Left forelimb (tissue), 1 donor: Measurements from ENCODE around the gene DET1.
"Not testable (repeated sequence)": the region's sequence is repeated elsewhere in the genome, so short reads cannot be mapped to it uniquely, and the experiment has no call there.

Source experiments
- DNase-seq: peaks from one replicate; pipeline ENCODE4 v3.0.0-alpha.2; 2018; ENCODE audit warnings: low spot score

Gene DET1

DNA sequence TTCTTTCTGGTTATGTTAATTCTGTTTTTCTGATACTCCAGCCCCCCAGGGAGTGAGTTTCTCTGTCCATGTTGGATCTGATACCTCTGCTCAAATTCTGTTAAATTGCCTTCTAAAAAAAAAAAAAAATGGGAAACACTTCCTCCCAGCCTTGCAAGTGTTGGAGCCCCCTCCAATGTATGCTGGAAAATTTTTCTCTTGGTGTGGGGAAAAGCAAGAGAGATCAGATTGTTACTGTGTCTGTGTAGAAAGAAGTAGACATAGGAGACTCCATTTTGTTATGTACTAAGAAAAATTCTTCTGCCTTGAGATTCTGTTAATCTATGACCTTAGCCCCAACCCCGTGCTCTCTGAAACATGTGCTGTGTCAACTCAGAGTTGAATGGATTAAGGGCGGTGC is 6.1 kb downstream of the DET1 start:
- DNase-seq, result not testable (repeated sequence)

- DNase-seq, result no peak
Observed at GRCh38 chr15:88539441-88539840, 7.0 kb downstream of the DET1 start.

- DNase-seq, result no peak
Observed at GRCh38 chr15:88538972-88539371, 7.5 kb downstream of the DET1 start.

- no peak for DNase-seq
Observed at GRCh38 chr15:88537591-88538317, 8.7 kb downstream of the DET1 start.

DNA sequence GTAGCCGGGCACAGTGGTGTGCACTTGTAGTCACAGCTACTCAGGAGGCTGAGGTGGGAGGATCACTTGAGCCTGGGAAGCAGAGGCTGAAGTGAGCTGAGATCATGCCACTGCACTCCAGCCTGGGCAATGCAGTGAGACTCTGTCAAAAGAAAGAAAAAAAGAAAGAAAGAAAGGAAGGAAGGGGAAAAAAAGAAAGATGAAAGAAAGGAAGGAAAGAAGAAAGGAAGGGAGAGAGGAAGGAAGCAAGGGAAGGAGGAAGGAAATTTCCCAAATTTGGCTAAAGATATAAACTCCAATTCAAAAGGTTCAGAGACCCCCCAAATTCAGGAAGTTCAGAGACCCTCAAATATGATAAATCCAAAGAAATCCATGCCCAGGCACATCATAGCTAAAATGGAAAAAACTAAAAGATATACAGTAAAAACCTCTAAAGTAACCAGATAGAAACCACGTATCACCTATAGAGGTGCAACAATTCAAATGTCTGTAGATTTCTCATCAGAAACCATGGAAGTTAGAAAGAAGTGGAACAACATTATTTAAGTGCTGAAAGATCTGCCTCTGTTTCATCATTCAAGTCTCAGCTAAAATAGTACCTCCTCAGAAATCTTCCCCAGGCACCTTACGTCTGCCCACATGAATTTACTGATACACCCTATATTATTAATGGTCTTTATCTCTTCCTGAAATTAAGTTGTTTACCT is 10.7 kb downstream of the DET1 start:
- DNase-seq, result no peak

DNA sequence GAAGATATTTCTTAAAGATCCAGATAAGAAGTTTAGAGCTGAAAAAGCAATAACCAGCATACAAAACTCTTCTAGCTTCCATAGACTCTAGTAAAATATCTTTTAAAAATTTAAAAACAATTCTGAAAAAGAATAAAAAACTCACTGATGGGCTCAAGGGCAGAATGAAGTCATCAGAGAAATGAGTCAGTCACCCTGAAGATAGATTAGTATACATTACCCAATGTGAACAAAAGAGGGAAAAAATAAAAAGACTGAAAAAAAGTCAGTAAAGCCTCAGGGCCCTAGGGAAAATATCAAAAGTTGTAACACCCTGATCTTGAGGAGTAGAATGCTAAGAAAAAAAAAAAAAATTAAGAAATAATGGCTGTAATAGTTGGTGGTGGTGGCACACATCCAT is 11.4 kb downstream of the DET1 start:
- no peak for DNase-seq

GRCh38 chr15:88533376-88533775 is 13.1 kb downstream of the DET1 start:
- DNase-seq, result no peak

GRCh38 chr15:88529021-88529630 is 17.4 kb downstream of the DET1 start:
- no peak for DNase-seq

DNA sequence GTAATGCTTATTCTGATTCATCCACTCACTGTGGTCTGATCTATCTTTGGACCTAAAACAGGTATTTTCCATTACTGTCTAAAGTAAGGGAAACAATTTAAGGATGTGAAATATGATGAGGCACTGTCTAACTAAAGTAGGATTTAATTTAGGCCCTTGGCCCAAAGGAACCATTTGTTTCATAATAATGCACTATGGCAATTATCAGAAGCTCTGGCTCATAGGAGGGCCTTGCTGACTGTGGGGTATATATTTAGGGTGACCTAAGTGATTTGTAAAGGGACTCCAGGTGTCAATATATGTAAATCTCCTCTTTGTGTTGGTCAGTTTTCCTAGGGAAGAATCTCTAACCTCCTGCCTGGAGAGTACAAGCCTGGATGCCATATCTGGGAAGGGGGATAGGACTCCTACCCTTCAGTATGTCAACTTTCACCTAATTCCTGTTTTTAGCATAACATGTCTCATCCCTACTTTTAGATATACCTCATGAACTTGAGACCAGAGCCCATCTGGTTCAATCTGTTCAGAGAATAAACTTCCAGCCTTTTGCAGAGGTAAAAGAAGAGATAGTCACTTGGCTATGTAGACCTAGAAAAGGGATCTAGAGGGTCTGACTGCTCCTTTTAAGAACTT is 20.1 kb downstream of the DET1 start:
- no peak for DNase-seq

DNA sequence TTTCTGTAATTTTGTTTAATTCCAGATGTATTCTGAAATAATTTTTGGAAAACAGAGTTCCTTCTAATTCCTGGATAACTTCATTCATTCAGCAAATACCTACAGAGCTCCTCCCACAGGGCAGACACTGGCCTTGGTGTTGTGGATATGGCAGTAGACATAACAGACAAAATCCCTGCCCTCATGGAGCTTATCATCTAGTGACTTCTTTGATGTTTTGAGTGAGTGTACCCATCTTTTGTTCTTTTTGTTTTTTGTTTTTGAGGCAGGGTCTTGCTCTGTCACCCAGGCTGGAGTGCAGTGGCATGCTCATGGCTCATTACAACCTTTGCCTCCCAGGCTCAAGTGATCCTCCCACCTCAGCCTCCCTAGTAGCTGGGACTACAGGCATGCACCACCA is 21.1 kb downstream of the DET1 start:
- DNase-seq, result no peak

GRCh38 chr15:88524094-88524493 is 22.4 kb downstream of the DET1 start:
- DNase-seq, result not testable (repeated sequence)

DNA sequence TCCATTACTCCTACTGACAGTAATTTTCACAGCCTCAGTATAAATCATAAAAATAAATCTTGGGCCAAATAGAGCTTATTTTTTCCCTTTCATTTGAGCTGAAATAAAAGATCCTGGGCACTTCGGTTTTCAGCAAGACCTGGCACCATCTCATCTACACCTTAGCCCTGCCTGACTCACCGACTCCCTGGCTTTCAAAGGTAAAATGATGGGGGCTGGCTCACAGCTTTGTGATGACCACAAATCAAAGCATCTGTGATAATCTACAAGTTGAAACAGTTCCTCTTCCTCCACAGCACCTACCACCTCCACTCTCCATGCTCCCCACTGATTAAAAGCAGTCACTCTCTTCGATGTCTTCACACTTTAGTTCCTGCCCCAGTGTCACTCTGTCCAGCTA is 27.6 kb downstream of the DET1 start:
- DNase-seq, result no peak

DNA sequence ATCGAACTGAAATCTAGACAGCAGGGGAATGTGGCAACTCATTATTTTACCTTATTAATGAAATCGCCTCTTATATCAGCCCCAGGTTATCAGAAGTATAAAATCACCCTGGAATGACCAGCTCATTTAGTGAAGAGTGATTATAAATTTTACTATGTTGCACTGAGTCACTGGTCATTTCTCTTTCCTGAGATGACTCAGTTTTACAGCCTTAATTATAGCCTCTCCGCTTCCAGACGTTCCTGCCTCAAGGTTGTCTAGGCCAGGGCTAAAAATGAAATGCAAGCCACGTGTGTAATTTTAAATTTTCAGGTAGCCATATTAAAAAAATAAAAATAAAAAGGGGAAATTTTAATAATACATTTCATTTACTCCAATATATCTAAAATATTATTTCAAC is 33.3 kb downstream of the DET1 start:
- no peak for DNase-seq

DNA sequence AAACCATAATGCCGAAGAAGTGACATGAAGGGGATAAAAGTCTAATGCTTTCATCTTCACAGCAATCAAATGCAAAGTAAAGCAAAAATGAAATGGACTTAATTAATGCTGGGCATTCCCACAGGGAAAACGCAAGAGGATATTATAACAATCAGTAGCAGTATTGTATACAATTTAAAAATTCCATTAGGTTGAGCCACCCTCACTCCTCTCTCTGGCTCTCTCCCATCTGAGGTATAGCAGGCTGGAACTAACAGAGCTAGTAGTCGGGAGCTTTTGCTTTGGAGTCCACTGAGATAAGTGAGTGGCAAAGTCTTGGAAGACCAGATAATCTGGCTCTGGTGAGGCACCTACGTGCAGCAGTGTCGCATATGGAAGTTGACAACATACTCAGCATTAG is 33.9 kb downstream of the DET1 start:
- DNase-seq, result no peak

GRCh38 chr15:88512078-88512477 is 34.4 kb downstream of the DET1 start:
- no peak for DNase-seq

DNA sequence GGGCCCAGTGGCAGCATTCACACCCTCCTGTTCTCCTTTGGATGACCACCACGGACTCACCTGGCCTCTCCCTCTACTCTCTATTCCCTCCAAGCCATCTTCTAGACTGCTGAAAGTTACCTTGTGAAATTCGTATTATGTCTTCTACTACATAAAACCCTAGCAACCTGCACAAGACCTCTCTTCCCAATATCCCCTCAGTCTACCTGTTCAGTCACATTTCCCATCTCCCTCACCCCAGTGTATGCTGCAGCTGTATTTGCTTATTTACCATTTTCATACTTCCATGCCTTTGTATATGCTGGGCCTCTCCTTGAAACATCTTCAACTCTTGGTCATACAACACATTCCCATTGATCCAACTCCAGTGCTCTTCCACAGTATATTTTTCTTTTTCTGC is 35.3 kb downstream of the DET1 start:
- DNase-seq, result no peak

- no peak for DNase-seq
Observed at GRCh38 chr15:88509964-88510363, 36.5 kb downstream of the DET1 start.

DNA sequence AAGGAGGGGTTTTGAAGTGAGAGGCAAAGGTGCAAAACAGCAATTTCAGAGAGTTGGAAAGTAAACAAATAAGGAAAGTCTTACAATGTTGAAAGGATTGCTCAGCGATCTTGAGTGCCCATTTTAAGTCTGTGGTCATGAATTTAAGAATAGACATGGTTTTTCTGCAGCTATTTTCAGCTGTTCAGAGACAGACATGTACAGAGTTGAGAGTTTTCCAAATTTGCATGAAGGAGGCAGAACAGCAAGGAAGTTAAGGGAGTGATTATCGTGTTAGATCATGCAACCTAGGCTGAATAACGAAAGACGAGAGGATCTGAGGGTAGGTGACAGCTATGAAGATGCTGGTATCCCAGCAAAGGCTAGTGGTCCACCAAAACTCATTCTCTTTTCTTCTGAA is 37.2 kb downstream of the DET1 start:
- DNase-seq, result no peak

GRCh38 chr15:88506628-88507027 is 39.9 kb downstream of the DET1 start:
- DNase-seq, result no peak

DNA sequence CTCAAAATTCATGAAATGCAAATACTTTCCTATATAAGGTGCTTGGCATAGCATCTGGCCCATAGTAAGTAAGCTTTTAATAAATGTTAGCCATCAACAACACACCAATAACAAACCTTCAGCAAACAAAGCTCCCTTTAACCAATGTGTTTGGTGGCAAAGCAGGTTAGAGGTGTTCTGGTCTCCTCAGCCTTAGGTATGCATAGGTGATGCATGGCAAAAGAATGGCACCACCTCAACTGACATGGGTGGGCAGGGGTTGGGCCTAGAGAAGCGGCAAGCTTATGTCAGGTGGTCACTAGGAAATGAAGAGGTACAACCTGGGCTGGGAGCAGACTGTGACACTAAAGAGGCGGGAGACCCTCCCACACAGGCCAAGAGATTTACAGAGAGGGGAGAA is 40.8 kb downstream of the DET1 start:
- no peak for DNase-seq

GRCh38 chr15:88504445-88504844 is 42.0 kb downstream of the DET1 start:
- DNase-seq, result no peak

DNA sequence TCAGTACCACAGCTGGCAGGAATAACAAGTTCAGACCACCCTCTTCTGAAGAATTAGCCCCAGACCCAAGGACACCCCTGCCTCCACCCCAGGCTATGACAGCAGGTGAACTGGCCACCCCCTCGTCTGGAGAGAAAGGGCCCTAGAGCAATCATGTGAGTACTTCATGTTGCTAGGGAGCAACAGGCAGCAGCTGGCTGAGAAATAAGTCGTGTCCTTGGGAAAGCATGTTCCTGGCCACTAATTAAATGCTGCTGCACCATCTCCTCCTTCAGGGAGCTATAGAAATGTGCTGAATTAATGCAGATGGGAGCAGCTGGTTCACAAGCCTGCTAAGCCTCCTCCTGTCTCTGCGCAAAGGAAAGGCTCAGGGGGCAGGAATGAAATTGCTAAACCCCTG is 47.5 kb downstream of the DET1 start:
- no peak for DNase-seq
